ENCODE results near the gene TRIM28. TPM values are rescaled to one million over a fixed set of nuclear protein-coding genes. Genes with fewer than 3 reads are reported as not detected.

Gene TRIM28
- total RNA-seq, 2 experiments from 2014 or later, result 654 to 714 TPM

DNA sequence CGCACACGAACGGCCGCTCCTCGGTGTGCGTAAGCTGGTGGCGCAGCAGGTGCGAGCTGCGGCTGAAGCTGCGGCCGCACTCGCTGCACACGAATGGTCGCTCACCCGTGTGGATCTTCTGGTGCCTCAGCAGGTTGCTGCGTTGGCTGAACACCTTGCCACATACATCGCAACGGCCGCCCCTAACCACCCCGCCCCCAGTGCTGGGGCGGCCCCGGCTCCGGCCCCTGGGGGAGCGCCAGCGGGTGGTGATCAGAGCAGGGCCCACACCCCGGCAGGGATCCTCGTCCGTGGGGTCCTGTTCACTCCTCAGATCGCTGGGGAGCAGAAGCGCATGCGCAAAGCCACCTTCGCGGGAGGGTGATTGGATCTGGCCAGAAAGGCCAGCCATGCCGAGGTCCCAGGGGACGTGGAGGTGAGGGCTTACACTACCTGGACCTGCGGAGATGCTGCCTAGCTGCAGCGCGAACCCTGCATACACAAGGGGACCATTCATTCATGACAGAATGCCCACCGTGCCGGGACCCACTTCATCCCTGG, 19.2 kb downstream of the TRIM28 start:
- ChIA-PET POLR2A (interaction anchor here (1.1 to 3.0 kb wide), 4 partner anchors 9 to 20 kb away, joined by 3 to 13 read pairs (median 6); partner anchors contain the start of gene MZF1), CTCF (interaction anchor here (0.9 to 3.2 kb wide), 4 partner anchors 9 to 43 kb away, joined by 3 to 15 read pairs (median 3); partner anchors contain the start of gene ZBTB45)

DNA sequence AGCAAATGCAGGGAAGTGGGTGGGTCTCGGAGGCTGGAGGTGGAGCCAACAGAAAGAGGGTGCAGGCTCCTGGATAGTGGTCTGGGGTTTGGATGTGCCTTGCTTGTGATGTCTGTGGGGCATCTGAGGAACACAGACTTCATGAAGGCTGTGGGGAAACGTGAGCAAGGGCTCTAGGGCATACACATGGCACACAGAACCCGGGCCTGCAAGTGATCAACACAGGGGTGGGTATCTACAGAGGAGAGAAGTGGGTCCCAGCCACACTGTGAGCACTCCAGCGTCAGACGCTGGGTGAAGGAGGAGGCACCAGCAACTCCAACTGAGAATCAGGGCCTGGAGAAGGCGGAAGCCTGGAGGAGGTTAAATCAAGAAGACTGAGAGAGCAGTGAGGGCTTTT, 20.0 kb downstream of the TRIM28 start:
- CTCF ChIA-PET, result no interaction called here
- POLR2A ChIA-PET, result no interaction called here

DNA sequence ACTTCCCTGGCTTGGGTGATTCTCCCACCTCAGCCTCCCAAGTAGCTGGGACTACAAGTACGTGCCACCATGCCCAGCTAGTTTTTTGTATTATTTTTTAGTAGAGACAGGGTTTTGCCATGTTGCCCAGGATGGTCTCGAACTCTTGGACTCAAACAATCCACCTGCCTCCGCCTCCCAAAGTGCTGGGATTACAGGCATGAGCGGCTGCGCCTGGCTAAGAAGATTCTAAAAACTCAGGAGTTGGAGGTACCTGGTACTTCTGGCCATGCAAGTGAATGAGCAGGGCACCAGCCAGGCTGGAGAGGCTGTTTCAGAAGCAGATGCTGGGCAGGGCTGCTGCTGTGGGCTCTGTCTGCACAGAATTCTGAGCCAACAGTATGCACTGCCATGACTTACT, 23.1 kb downstream of the TRIM28 start:
- CTCF ChIA-PET, result interaction anchor here (0.9 kb wide), 1 partner anchor 12 kb away, joined by 3 read pairs; the partner anchor contains the start of gene CHMP2A
- POLR2A ChIA-PET, result no interaction called here

DNA sequence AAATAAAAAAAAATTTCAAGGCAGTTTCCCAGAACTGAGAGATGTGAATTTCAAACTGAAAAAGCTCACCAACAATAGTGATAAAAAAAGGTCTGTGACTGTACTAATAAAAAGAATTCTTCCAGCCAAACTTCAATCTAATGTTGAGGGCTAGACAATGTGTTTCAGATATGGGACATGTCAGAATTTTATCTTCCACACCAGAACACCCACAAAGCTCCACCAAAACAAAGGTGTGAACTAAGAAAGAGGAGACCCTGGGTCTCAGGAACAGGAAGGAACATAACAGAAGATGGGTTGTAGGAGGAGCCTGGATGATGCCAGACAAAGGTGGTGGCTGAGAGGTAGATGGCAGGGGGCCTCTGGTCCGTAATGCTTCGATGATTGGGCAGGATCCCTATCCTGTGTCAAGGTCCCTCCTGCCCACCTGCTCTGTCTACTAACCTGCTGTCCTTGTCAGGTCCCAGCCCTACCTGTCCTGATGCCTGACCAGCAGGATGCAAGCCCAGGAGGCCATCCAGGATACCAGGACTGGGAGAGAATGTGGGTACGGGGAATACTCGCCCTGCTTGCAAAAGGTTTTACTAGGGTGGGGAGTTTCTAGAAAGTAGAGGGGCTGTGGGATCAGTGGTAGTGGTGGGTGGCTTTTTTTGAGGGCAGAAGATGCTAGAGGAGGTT, 24.7 kb downstream of the TRIM28 start:
- POLR2A ChIA-PET, result no interaction called here
- CTCF ChIA-PET, result interaction anchor here (1.2 kb wide), 1 partner anchor 12 kb away, joined by 5 read pairs; no protein-coding TSS in a partner anchor

DNA sequence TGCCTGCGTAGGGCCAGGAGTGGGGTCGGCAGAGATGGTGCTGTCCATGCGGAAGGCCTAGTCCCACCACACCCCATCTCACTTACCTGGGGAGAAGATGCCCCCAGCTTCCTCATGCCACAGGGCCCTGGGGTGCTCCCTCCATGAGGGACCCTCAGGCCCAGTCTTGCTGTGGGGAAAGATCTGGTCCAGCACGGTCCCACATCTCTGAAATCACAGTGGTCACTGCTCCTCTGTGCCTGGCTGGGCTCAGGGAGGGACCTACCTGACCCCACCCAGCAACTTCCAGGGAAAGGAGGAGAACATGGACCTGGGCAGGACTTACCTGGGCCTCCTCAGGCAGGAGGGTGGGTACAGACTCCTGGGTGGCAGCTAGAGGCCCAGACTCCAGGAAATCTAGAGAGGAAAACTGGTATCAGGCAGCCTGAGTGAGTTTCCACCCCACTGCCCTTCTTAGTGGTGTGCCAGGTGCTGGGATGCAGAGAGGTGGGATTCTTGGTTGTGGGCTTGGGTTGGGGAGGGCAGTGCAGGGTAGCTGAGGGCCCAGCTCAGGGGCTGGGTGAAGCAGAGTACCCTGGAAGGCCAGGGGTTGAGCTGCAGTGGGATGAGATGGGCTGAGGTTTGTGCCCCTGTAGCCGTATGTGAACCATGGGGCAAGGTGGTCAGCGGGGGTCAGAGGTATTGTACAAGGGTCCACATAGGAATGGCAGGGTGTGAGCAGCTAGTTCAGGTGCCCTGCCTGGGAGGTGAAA, 25.5 kb downstream of the TRIM28 start:
- ChIA-PET CTCF (no interaction called here), POLR2A (no interaction called here)

DNA sequence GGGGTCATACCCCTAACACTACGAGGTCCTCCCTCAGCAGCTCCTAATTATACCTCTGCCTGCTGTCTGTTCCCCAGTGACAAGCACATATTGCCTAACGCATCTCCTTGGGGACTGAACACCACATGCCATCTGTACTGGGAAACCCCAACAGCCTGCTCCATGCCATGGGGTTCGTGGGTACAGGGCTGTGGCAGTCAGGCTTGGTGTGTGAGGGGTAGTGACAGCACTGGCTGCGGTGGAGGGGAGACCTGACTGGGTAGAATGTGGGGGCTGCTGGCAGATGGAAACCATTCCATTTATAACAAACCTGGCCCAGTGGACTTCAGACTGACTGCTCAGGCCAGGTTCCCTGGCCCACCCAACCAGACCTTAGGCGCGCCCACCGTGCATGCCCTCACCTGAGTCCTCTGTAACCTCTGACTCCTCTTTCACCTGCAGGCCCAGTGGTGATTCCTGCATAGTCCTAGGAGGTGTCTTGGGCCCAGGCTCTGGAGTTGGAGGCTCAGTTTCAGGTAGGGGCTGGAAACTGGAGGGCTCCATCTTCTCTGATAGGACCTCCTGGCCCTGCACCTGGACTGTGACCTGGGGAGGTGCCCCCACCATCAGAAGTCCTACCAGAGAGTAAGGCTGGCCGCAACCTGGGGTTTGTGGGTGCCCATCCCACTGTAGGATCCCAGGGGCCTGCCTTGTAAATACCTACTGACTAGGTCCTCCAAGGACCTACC, 26.2 kb downstream of the TRIM28 start:
- POLR2A ChIA-PET, result no interaction called here
- CTCF ChIA-PET, result no interaction called here

DNA sequence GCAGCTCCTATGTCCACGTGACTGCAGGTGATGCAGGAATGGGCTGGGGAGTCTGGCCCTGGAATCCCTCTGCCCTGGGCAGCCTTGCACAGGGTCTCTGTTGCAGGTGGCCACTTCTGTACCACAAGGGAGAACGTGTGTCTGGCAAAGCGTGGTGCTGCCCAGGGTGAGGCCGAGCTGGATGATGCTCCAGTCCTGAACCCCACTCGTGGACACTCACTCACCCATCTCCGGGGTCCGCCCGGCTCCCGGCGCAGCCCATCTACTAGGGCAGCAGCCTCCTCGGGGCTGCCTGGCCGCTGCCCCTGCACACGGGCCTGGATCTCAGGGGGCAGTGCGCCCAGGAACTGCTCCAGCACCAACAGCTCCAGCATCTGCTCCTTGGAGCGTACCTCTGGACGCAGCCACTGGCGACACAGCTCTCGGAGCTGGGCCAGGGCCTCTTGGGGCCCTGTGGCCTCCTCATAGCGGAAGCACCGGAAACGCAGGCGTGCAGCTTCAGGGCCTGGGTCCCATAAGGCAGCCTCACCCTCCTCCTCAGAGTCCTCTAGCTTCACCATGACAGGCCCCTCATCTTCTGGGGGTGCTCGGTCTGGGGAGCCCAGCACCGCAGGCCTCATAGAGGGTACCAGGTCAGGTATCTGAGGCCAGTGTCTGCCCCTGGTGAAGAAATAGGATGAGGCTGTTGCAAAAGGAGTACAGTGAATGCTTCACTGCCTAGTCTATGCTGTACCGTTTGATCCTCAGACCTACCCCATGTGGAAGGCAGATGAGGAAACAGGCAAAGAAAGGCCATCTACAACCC, 27.1 kb downstream of the TRIM28 start:
- POLR2A ChIA-PET, result interaction anchor here (2.8 kb wide), 1 partner anchor 9 kb away, joined by 13 read pairs; no protein-coding TSS in a partner anchor
- CTCF ChIA-PET, result interaction anchor here (0.6 to 1.7 kb wide), 3 partner anchors 8 to 11 kb away, joined by 3 to 5 read pairs (median 3); no protein-coding TSS in a partner anchor

DNA sequence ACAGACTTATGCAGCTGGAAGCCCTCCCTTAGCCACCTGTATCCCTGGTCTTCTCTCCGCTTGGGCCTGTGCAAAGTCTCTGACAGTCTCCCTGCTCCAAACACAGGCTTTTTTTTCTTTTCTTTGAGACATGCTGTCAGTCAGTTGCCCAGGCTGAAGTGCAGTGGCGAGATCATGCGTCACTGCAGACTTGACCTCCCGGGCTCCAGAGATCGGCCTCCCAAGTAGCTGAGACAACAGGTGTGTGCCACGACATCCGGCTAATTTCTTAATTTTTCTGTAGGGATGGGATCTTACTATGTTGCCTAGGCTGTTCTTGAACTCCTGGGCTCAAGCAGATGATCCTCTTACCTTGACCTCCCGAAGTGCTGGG, 27.7 kb downstream of the TRIM28 start:
- ChIA-PET CTCF (interaction anchor here (0.6 to 1.7 kb wide), 3 partner anchors 9 to 12 kb away, joined by 3 to 5 read pairs (median 3); no protein-coding TSS in a partner anchor), POLR2A (interaction anchor here (0.7 to 2.8 kb wide), 2 partner anchors 10 to 27 kb away, joined by 3 to 13 read pairs; no protein-coding TSS in a partner anchor)

DNA sequence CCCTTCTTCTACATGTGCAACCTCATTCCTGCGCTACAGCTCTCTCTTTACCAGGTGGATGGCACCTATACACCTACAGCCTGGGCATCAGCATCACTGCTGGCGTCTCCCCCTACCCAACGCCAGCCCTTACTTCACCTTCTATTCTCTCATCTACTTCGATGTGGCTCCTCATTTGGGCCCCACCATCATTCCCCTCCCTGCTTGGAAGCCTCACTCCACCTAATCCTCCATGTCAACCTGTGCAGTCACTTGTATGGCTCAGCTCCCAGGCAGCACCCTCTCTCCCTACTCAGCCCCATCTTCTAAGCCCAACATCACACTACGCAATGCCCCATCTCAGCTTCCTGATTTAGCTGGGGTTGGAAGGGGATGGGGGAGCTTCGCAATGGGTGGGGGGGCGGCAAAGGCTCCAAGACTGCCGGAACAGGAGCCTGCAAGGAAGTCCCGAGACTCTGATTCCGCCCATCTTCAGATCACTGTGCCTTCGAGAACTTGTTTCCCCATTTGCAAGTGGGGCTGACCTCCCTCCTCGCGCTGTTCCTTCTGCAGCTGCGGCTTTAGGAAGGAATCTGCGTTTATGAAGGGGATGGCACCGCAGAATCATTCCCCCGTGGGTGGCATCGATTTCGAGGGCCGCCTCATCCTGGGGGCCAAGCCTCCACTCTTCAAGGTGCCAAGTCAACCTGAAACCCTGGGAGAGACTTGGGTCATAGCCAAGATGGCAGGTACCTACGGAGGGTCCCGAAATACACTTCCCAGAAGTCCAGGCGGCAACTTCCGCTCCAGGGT, 28.4 kb downstream of the TRIM28 start:
- POLR2A ChIA-PET, result interaction anchor here (0.5 to 2.8 kb wide), 4 partner anchors 10 to 305 kb away, joined by 3 to 13 read pairs (median 3); no protein-coding TSS in a partner anchor
- CTCF ChIA-PET, result interaction anchor here (0.6 to 1.7 kb wide), 3 partner anchors 9 to 13 kb away, joined by 3 to 5 read pairs (median 3); no protein-coding TSS in a partner anchor

DNA sequence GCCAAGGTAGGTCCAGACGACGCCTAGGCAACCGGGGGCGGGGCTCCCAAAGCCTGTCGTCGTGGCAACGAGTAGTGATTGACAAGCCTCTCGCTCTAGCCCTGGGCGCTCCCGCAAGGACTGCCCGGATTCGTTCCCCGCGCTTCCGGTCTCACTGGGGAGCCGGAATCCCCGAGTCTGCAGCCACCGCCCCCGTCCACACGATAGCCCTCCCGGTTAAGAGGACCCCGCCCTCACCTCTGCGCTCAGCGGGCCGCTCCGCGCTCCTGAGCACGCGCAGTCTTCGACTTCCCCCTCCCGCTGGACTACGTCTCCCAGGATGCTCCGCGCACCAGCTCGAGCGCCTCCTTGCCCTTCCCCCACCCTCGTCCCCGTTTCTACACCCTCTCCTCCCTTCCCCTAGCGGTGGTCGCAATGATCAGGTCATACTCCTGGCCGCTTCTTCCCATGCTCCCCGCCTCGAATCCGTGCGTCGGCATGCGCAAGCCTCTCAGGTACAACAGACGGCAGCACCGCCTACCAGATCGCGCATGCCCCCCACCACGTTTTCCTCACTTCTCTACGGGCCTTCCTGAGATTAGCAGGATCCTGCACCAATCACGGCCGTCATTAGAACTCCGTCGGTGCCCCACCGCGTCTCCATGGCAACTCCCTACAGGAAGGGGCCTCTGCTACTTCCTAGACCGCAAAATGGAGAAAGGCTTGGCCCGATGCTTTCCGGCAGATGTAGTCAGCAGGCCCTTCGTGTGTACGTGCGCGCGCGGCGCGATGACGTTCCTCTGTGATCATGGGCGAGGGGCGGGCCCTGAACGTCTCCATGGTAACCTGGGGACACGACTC, 29.2 kb downstream of the TRIM28 start, which contains the start of gene MZF1:
MZF1 (minus strand) TSS at position 518 of the 840 bp plus-strand sequence. CDS start 1,946 bp downstream, outside the sequence.
- POLR2A ChIA-PET, result interaction anchor here (0.5 to 2.8 kb wide), 3 partner anchors 11 to 306 kb away, joined by 3 to 13 read pairs (median 3); no protein-coding TSS in a partner anchor
- CTCF ChIA-PET, result interaction anchor here (1.7 kb wide), 1 partner anchor 13 kb away, joined by 5 read pairs; no protein-coding TSS in a partner anchor

DNA sequence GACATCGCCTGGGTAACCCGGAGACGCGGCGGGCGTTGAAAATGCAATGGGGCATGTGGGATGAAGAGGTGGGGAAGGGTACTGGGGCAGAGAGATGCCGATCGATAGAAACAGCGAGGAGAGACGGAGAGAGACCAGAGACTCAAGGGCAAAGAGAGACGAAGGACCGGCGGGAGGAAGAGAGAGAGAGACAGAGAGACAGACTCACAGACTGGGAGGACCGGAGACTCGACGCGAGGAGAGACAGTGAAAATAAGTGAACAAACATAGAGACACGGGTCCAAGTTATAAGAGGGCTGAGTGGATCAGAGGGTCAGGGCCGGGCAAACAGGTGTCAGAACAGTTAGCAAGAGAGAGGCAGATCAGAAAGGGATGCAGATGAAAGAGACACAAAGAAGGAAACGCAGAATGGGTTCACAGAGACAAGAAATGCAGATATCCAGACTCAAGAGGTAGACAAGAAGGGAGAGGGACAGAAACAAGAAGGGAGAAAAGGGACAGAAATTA, 29.8 kb downstream of the TRIM28 start:
- ChIA-PET POLR2A (interaction anchor here (1.2 kb wide), 1 partner anchor 30 kb away, joined by 4 read pairs; the partner anchor contains the start of gene TRIM28), CTCF (interaction anchor here (0.8 kb wide), 1 partner anchor 14 kb away, joined by 3 read pairs; no protein-coding TSS in a partner anchor)

DNA sequence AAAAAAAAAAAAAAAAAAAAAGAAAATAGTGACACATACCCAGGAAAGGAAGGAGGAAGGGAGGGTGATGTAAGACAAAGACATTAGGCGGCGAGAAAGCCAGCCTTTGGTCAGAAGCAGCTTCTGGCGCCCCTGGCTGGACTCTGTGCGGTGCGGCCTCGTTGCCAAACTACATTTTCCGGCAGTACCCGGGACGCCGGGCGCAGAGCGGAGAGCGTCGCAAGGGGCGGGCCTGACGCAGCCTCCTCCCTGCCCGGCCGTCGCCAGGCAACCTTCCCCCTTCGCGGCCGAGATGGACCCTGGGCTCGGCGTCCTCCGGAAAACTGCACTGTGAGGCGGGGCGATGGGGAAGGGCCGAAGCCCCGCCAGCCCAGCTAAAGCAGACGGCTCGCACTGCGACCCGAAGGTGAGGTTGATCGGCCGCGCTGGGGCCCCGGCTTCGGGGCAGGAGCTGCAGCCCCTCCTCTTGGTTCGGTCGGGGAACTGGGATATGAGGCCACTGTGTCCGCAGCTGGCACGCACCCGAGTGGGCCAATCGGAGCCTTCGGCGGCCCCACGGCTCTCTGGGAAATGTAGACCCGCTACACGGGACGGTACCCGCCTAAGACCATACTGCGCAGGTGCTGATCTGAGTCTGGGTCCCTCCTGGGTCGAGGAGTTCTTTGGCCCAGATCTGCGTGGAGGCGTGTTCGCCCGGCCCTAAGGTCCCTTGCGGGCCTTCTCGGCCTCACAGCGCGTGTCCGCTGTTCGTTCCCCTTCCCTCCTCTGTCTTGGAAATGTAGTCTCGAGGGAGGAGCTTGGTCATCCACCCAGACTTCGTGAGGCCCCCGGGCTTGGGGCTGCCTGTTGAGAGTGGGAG, 31.5 kb downstream of the TRIM28 start:
- ChIA-PET CTCF (interaction anchor here (0.5 to 2.4 kb wide), 5 partner anchors 13 to 71 kb away, joined by 3 to 11 read pairs (median 4); partner anchors contain the start of gene ZBTB45), POLR2A (interaction anchor here (0.6 to 1.3 kb wide), 12 partner anchors 14 to 249 kb away, joined by 3 to 8 read pairs (median 4); partner anchors contain the start of genes TRIM28, ZBTB45, ZNF446 and ZSCAN22)

DNA sequence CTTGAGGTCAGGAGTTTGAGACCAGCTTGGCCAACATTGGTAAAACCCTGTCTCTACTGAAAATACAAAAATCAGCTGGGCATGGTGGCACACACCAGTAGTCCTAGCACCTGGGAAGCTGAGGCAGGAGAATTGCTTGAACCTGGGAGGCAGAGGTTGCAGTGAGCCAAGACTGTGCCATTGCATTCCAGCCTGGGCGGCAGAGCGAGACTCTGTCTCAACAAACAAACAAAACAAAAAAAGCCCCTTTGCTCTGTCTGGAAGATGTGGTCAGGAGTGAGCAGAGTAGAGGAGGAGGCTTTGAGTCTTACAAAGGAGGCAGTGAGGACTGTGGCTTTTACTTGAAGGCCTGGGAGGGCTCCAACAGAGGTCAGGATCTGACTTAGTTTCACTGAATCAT, 33.7 kb downstream of the TRIM28 start:
- POLR2A ChIA-PET, result interaction anchor here (0.9 kb wide), 1 partner anchor 56 kb away, joined by 3 read pairs; no protein-coding TSS in a partner anchor
- CTCF ChIA-PET, result interaction anchor here (1.5 kb wide), 1 partner anchor 58 kb away, joined by 4 read pairs; the partner anchor contains the start of gene ZBTB45

DNA sequence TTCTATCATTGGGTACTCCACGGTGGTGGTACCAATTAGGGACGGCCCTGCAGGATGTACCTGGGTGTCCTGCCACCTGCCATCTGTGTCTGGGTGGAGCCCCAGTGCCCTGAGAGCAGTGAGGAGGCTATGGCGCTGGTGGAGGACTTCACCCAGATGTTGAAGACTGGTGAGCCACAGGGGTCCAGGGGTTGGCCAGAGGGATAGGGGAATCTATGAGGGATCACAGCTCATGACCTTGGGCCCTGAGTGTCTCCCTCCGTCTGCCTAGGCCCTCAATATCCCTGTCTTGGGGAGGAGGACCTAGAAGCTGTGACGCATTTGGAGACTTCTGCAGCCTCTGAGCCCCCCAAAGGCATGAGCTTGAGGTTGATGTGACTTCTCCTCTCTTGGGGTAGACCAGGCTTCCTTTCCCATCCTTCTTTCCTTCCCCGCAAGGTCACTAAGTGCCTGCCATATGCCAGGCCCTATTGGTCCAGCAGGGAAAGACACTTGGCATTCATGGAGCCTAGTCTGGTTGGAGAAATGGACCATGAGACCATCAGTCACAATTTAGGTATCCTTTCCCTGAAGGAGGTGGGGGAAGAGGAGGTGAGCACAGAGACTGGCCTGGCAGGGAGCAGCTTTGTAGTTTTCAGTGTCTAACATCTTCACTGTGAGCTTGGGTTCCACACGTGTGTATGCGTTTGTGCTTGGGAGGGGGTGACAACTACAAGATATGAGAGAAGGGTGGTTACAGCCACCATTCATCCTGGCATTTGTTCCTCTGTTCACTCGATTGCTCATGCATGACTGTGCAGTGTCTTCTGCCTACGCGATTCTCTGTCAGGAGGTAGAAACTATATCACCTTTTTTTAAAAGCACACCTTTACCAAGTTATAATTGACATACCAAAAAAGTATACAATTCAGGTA, 34.4 kb downstream of the TRIM28 start:
- CTCF ChIA-PET, result interaction anchor here (1.2 to 1.5 kb wide), 2 partner anchors 59 to 103 kb away, joined by 3 to 4 read pairs; partner anchors contain the start of gene ZBTB45
- POLR2A ChIA-PET, result interaction anchor here (0.5 kb wide), 1 partner anchor 216 kb away, joined by 4 read pairs; the partner anchor contains the start of gene ZNF497

Measured in activated CD8-positive, alpha-beta memory T cell treated with anti-CD3 and anti-CD28 coated beads for 36 hours (primary cell).